Neural progenitor cell (in vitro differentiated cells): ENCODE results near the gene ZNF446. TPM values are rescaled to one million over a fixed set of nuclear protein-coding genes. Genes with fewer than 3 reads are reported as not detected.
A peak's percentile ranks its signal among the peaks of the same experiment; 100 is the strongest.

Experiments
- DNase-seq: peaks from one replicate; pipeline ENCODE4 v3.0.0-alpha.2; 2016; ENCODE audit warnings: low spot score
- H2AFZ ChIP-seq: fragments of 200-600 bp; sonication (generic); replicated peaks from 2 replicates; pipeline ENCODE4 v1.6.1; 2016; ENCODE audit warnings: antibody characterized with exemption
- H3F3A ChIP-seq: fragments of 200-600 bp; sonication (generic); 2 replicates; pipeline ENCODE4 v1.6.1; 2016; ENCODE audit warnings: antibody characterized with exemption, low read depth
- H3K27ac ChIP-seq: fragments of 200-600 bp; sonication (generic); 2 replicates; pipeline ENCODE4 v1.5.1; 2016; ENCODE audit warnings: mild to moderate bottlenecking
- H3K27me3 ChIP-seq: fragments of 200-600 bp; sonication (generic); 2 replicates; pipeline ENCODE4 v1.6.1; 2016; ENCODE audit warnings: mild to moderate bottlenecking, moderate library complexity
- H3K36me3 ChIP-seq: fragments of 200-600 bp; sonication (generic); 2 replicates; pipeline ENCODE4 v1.5.1; 2016
- H3K4me1 ChIP-seq: fragments of 200-600 bp; sonication (generic); 2 replicates; pipeline ENCODE4 v1.6.1; 2016; ENCODE audit warnings: mixed run types
- H3K4me2 ChIP-seq: fragments of 200-600 bp; sonication (generic); 2 replicates; pipeline ENCODE4 v1.6.1; 2016
- H3K4me3 ChIP-seq: fragments of 200-600 bp; sonication (generic); 2 replicates; pipeline ENCODE4 v1.5.1; 2016
- H3K79me2 ChIP-seq: fragments of 200-600 bp; sonication (generic); 2 replicates; pipeline ENCODE4 v1.6.1; 2016; ENCODE audit warnings: low read depth
- H3K9ac ChIP-seq: fragments of 200-600 bp; sonication (generic); 2 replicates; pipeline ENCODE4 v1.6.1; 2016
- H3K9me3 ChIP-seq: fragments of 200-600 bp; sonication (generic); 2 replicates; pipeline ENCODE4 v1.5.1; 2016; ENCODE audit warnings: low read depth
- H4K20me1 ChIP-seq: fragments of 200-600 bp; sonication (generic); 2 replicates; pipeline ENCODE4 v1.6.1; 2016; ENCODE audit warnings: low read depth
- H3K27ac Mint-ChIP-seq: 3 replicates; pipeline ENCODE4 v1.8.0; 2021; ENCODE audit warnings: mixed read lengths
- H3K27me3 Mint-ChIP-seq: 2 replicates; pipeline ENCODE4 v1.8.0; 2022; ENCODE audit warnings: low read depth, mild to moderate bottlenecking, inconsistent platforms, moderate library complexity, mixed read lengths; ENCODE audit not compliant: insufficient read depth
- H3K36me3 Mint-ChIP-seq: 3 replicates; pipeline ENCODE4 v1.8.0; 2021; ENCODE audit warnings: mixed read lengths
- H3K4me1 Mint-ChIP-seq: 3 replicates; pipeline ENCODE4 v1.8.0; 2021; ENCODE audit warnings: mixed read lengths
- H3K4me3 Mint-ChIP-seq: 3 replicates; pipeline ENCODE4 v1.8.0; 2021; ENCODE audit warnings: mild to moderate bottlenecking, moderate library complexity, mixed read lengths
- H3K9me3 Mint-ChIP-seq: 3 replicates; pipeline ENCODE4 v1.8.0; 2020; ENCODE audit warnings: mixed read lengths
- EZH2 ChIP-seq: fragments of 200-600 bp; sonication (generic); IDR thresholded peaks from 2 replicates; pipeline ENCODE4 v1.6.1; 2017; ENCODE audit warnings: antibody characterized with exemption, mild to moderate bottlenecking, moderate library complexity
- EZH2phosphoT487 ChIP-seq: fragments of 200-600 bp; sonication (generic); IDR thresholded peaks from 2 replicates; pipeline ENCODE4 v1.6.1; 2017; ENCODE audit warnings: antibody characterized with exemption
- total RNA-seq: library from RNA; depleted of rRNA; stranded (reverse); fragments of >200 nt; gene quantifications from 2 replicates; pipeline ENCODE4 v1.2.3, GENCODE V29; 2015; ENCODE audit warnings: low replicate concordance
- TF ChIP-seq, protein P1 (sequence below): fragments of 200-600 bp; sonication (generic); IDR thresholded peaks from 2 replicates; pipeline ENCODE4 v1.5.1; 2017; ENCODE audit warnings: antibody characterized with exemption, mild to moderate bottlenecking

Gene ZNF446
- total RNA-seq: 4.4 and 13.2 TPM in 2 replicates

DNA sequence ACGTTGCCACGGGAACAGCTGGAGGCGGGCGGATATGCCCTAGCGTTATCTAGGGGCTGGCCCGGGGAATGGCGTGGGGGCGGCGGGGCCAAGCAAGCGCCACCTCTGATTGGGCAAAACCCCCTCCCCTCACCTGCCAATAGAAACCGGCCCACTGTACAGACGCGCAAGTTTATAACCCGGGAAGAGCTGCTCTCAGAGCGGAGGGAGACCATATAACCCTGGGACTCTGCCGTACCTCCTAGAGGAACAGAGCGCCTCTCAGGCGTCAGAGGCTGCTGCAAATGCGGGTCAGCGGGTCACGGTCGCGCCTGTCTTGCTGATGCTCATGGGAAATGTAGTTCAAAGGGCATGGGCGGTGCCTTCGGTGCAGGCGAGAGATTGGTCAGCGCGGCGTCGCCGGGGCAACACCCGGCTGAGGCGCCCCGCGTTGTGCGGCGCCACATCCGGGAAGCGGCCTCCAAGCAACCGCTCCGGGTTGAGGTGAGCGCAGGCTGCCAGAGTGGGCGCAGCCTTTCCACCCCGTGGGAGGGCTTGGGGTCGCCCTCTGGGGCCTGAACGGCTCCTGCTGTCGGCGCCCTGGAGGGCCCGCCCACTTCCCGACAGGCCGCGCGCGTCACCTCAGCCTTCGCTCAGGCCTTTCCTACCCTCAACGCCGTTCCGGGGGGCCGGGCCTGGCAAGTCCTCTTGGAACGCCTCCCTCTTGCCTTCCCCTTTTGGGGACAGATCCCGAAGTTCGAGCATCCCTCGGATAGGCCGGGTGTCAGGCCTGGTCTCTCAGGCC, at the start of gene ZNF446:
Gene ZNF446, plus strand, starts transcription at position 639 of the 784 bp plus-strand sequence. CDS start 867 bp downstream, outside the sequence.
- H3K4me3 ChIP-seq: peak within 1 kb of the TSS; percentile 60
- peaks cover 9% of the 10 kb centered on the region for H3K4me1 ChIP-seq
- peak within 1 kb of the TSS; percentile 48 for H3K9ac ChIP-seq
- H3K4me3 Mint-ChIP-seq: peak within 1 kb of the TSS; percentile 96
- peak within 1 kb of the TSS; percentile 48 for H2AFZ ChIP-seq
- peak within 1 kb of the TSS; percentile 98 for H3K27ac Mint-ChIP-seq
- TF ChIP-seq EZH2phosphoT487 (no peak), EZH2 (no peak)
- TF ChIP-seq, protein P1, sequence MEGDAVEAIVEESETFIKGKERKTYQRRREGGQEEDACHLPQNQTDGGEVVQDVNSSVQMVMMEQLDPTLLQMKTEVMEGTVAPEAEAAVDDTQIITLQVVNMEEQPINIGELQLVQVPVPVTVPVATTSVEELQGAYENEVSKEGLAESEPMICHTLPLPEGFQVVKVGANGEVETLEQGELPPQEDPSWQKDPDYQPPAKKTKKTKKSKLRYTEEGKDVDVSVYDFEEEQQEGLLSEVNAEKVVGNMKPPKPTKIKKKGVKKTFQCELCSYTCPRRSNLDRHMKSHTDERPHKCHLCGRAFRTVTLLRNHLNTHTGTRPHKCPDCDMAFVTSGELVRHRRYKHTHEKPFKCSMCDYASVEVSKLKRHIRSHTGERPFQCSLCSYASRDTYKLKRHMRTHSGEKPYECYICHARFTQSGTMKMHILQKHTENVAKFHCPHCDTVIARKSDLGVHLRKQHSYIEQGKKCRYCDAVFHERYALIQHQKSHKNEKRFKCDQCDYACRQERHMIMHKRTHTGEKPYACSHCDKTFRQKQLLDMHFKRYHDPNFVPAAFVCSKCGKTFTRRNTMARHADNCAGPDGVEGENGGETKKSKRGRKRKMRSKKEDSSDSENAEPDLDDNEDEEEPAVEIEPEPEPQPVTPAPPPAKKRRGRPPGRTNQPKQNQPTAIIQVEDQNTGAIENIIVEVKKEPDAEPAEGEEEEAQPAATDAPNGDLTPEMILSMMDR: no peak
- H3F3A ChIP-seq: peaks cover 22% of the 10 kb centered on the region
- peaks cover 15% of the 10 kb centered on the region for H3K4me1 Mint-ChIP-seq
- no peaks in the 10 kb centered on the region for H3K9me3 ChIP-seq
- no peaks in the 10 kb centered on the region for H3K36me3 ChIP-seq
- H3K27me3 ChIP-seq: no peaks in the 10 kb centered on the region
- H4K20me1 ChIP-seq: no peaks in the 10 kb centered on the region
- H3K27me3 Mint-ChIP-seq: peaks cover 6% of the 10 kb centered on the region
- peak within 1 kb of the TSS; percentile 40 for H3K27ac ChIP-seq
- peak; percentile 98 for DNase-seq
- no peaks in the 10 kb centered on the region for H3K9me3 Mint-ChIP-seq
- H3K36me3 Mint-ChIP-seq: peaks cover 8% of the 10 kb centered on the region
- H3K79me2 ChIP-seq: no peaks in the 10 kb centered on the region
- H3K4me2 ChIP-seq: peak within 1 kb of the TSS; percentile 91

DNA sequence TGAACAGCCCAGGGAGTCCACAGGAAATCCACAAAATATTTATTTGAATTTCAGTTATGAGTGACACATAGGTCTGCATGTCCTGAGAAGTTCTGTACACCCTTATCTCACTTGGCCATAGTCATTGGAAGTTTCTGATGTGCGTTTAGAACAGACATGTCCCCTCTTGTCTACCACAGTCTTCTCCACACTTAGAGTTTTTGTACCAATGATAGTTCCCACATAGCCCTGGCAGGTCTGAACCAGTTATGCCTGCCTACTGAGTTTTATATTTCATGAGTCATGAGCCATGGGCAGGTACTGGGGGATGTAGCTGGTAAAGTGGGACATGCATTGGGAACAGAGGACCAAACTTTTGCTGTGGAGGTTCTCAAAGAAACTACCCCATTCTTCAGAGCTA, 47.5 kb upstream of the ZNF446 start:
- Mint-ChIP-seq H3K36me3 (peaks cover 61% of the 10 kb centered on the region), H3K27me3 (peaks cover 2% of the 10 kb centered on the region), H3K4me3 (no peak overlapping the region), H3K9me3 (peaks cover 48% of the 10 kb centered on the region), H3K27ac (no peak overlapping the region), H3K4me1 (no peaks in the 10 kb centered on the region)
- DNase-seq: no peak
- Histone ChIP-seq H3K9me3 (no peaks in the 10 kb centered on the region), H3K4me2 (no peak overlapping the region), H3F3A (no peaks in the 10 kb centered on the region), H3K27me3 (no peaks in the 10 kb centered on the region), H3K36me3 (no peaks in the 10 kb centered on the region), H3K27ac (no peak overlapping the region), H3K4me1 (no peaks in the 10 kb centered on the region), H3K9ac (no peak overlapping the region), H2AFZ (no peak overlapping the region), H3K4me3 (no peak overlapping the region), H4K20me1 (no peaks in the 10 kb centered on the region), H3K79me2 (no peaks in the 10 kb centered on the region)
- TF ChIP-seq, protein P1: no peak
- TF ChIP-seq EZH2phosphoT487 (no peak), EZH2 (no peak)

DNA sequence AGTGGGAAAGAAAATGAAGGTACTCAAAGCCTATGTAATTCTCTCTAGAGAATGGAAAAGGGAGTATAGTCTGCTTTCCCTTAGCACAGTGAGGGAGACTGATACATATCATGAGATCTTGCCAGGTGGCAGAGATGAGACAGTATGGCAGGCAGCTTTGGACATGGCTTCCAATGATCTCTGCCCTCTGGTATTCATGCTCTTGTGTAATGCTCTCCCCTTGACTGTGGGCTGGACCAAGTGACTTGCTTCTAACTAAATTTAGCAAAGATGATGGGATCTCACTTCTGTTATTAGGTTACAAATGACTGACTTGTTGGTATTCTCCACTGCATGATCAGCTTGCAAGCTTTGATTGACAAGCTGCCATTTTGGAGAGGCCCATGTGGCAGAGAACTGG, 46.4 kb upstream of the ZNF446 start:
- no peak for TF ChIP-seq EZH2phosphoT487
- TF ChIP-seq, protein P1: no peak
- no peak for DNase-seq
- H3K4me3 ChIP-seq: no peak overlapping the region
- no peaks in the 10 kb centered on the region for H3K9me3 ChIP-seq
- H3K27me3 ChIP-seq: no peaks in the 10 kb centered on the region
- H3K27me3 Mint-ChIP-seq: peaks cover 2% of the 10 kb centered on the region
- H3K79me2 ChIP-seq: no peaks in the 10 kb centered on the region
- H3K4me1 Mint-ChIP-seq: no peaks in the 10 kb centered on the region
- no peak overlapping the region for H3K27ac Mint-ChIP-seq
- no peaks in the 10 kb centered on the region for H3K36me3 ChIP-seq
- no peak overlapping the region for H3K9ac ChIP-seq
- H3K4me3 Mint-ChIP-seq: no peak overlapping the region
- no peak overlapping the region for H2AFZ ChIP-seq
- no peak overlapping the region for H3K27ac ChIP-seq
- no peaks in the 10 kb centered on the region for H3F3A ChIP-seq
- no peaks in the 10 kb centered on the region for H3K4me1 ChIP-seq
- peaks cover 56% of the 10 kb centered on the region for H3K9me3 Mint-ChIP-seq
- no peaks in the 10 kb centered on the region for H4K20me1 ChIP-seq
- no peak overlapping the region for H3K4me2 ChIP-seq
- H3K36me3 Mint-ChIP-seq: peaks cover 68% of the 10 kb centered on the region
